ENCODE data around the gene ROMO1. TPM values are rescaled to one million over a fixed set of nuclear protein-coding genes. Genes with fewer than 3 reads are reported as not detected.
A peak's percentile ranks its signal among the peaks of the same experiment; 100 is the strongest.
"Not testable (repeated sequence)": the region's sequence is repeated elsewhere in the genome, so short reads cannot be mapped to it uniquely, and the experiment has no call there.

The ROMO1 gene
- polyA plus RNA-seq, 1 donor from 2014 or later, result 323 TPM

DNA sequence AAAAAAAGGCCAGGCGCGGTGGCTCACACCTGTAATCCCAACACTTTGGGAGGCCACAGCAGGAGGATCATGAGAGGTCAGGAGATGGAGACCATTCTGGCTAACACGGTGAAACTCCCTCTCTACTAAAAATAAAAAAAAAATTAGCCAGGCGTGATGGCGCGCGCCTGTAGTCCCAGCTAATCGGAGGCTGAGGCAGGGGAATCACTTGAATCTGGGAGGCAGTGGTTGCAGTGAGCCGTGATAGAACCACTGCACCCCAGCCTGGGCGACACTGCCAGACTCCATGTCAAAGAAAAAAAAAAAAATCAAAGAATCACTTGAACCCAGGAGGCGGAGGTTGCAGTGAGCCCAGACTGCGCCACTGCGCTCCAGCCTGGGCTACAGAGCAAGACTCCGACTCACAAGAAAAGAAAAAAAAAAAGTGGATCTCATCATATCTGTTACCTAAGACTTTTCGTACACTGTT is 38.7 kb downstream of the ROMO1 start:
- H3K36me3 Mint-ChIP-seq, result peaks cover 8% of the 10 kb centered on the region
- H3K4me1 Mint-ChIP-seq, result peaks cover 44 to 49% (median 44%) of the 10 kb centered on the region in 3 donors
- peaks cover 0 to 1% (median 0%) of the 10 kb centered on the region in 3 donors for H3K9me3 Mint-ChIP-seq
- H3K27me3 Mint-ChIP-seq, result no peaks in the 10 kb centered on the region
- H3K4me3 Mint-ChIP-seq, result peak overlapping the region; percentile 25 to 73 (median 66)
- H3K27ac Mint-ChIP-seq, result peak overlapping the region in 2 of 3 donors; percentile 74 to 81

DNA sequence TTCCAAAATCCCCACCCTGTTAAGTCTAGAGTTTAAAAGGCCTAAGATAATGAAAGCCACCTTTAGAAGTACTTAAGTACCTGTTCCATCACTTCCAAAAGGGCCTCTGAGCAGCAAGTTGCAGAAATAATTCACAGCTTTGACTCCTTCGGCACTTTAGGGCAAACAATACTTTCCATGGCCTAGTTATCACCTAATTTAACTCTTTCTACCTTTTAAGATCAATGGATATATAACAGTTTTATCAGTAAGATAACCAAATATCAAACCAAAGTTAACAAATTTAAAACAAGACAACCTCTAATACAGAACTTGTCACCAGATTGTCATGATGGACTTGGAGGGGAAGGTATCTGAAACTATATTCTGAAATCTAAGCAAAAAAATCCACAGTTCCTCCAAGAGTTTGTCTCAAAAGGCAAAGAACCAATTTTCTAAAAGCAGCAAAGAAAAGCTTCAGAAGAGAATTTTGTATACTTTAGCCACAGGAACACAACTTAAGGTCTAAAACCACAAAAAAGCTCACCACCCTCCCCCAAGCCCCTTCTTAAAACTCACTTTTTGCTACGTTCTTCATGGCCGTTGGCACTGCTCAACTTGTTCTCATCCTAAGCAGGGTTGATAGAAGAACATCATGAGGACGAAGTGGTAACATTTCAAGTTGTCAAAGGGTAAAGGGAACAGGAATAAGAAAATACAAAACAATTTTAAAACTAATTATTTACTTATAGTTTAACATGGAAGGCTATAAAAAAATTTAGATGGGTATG is 39.4 kb downstream of the ROMO1 start:
- Mint-ChIP-seq H3K9me3 (peaks cover 0 to 1% (median 0%) of the 10 kb centered on the region in 3 donors), H3K27me3 (no peaks in the 10 kb centered on the region), H3K4me3 (peak overlapping the region; percentile 25 to 73 (median 66)), H3K4me1 (peaks cover 46 to 55% (median 47%) of the 10 kb centered on the region in 3 donors), H3K36me3 (peaks cover 8% of the 10 kb centered on the region), H3K27ac (peak overlapping the region in 2 of 3 donors; percentile 74 to 81)

- peak overlapping the region; percentile 95 to 100 (median 98) for H3K4me3 Mint-ChIP-seq
- H3K9me3 Mint-ChIP-seq, result peaks cover 0 to 1% (median 0%) of the 10 kb centered on the region in 3 donors
- H3K27ac Mint-ChIP-seq, result peak overlapping the region; percentile 5 to 98 (median 92)
- peaks cover 8% of the 10 kb centered on the region for H3K36me3 Mint-ChIP-seq
- H3K4me1 Mint-ChIP-seq, result peaks cover 43 to 55% (median 46%) of the 10 kb centered on the region in 3 donors
- H3K27me3 Mint-ChIP-seq, result no peaks in the 10 kb centered on the region
Observed at GRCh38 chr20:35739294-35740163, 40.3 kb downstream of the ROMO1 start.

DNA sequence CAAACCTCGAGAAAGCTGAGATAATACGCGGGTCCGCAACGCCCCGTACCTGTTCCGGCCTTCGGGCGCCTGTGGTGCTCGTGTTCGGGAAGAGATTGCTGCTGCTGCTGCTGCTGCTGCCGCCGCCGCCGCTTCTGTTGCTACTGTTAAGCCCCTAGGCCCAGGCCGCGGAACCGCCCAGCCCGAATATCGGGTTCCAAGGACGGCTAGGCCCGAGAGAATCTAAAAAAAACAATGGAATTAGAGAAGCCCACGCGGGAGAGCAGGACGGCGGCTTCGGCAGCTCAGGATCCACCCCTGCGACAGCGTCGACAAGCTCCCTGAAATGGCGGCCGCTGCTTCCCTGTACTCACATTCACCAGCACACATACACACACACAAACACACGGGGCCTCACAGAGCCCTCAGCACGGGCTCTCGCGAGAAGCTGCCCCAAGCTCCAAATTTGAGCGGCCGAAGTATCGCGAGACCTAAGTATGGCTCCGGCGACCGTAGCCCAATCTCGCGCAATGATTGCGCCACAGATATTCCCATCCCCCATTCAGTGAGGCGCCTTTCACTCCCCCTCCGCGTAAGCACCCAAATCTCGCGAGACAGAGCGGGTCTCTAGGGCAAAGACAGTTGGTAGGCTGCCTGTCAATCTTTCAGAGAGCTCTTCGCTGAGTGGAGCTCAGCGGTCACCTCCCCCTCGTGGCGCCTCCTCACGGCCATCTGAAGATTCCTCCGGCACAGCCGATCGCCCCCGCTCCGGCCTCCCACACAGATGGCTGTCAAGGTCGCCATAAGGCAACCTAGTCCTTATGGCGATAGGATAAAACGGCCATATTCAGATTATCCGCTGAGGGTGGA is 42.9 kb downstream of the ROMO1 start, which contains the start of gene RBM39:
TSS of gene RBM39 (minus strand) at position 369 of the 849 bp plus-strand sequence. CDS start 1,386 bp downstream, outside the sequence.
- Mint-ChIP-seq H3K27me3 (no peaks in the 10 kb centered on the region), H3K27ac (peak within 1 kb of the TSS; percentile 98 to 100 (median 100)), H3K4me1 (peaks cover 30 to 41% (median 34%) of the 10 kb centered on the region in 3 donors), H3K4me3 (peak within 1 kb of the TSS; percentile 95 to 100 (median 98)), H3K9me3 (peaks cover 0 to 1% (median 0%) of the 10 kb centered on the region in 3 donors), H3K36me3 (peaks cover 8% of the 10 kb centered on the region)

- H3K27ac Mint-ChIP-seq, result peak overlapping the region; percentile 98 to 100 (median 100)
- H3K4me1 Mint-ChIP-seq, result peaks cover 30 to 41% (median 34%) of the 10 kb centered on the region in 3 donors
- H3K9me3 Mint-ChIP-seq, result peaks cover 0 to 1% (median 0%) of the 10 kb centered on the region in 3 donors
- peaks cover under 1% of the 10 kb centered on the region for H3K27me3 Mint-ChIP-seq
- peaks cover 8% of the 10 kb centered on the region for H3K36me3 Mint-ChIP-seq
- H3K4me3 Mint-ChIP-seq, result peak overlapping the region; percentile 95 to 100 (median 98)
Observed at GRCh38 chr20:35742741-35743523, 43.7 kb downstream of the ROMO1 start.

DNA sequence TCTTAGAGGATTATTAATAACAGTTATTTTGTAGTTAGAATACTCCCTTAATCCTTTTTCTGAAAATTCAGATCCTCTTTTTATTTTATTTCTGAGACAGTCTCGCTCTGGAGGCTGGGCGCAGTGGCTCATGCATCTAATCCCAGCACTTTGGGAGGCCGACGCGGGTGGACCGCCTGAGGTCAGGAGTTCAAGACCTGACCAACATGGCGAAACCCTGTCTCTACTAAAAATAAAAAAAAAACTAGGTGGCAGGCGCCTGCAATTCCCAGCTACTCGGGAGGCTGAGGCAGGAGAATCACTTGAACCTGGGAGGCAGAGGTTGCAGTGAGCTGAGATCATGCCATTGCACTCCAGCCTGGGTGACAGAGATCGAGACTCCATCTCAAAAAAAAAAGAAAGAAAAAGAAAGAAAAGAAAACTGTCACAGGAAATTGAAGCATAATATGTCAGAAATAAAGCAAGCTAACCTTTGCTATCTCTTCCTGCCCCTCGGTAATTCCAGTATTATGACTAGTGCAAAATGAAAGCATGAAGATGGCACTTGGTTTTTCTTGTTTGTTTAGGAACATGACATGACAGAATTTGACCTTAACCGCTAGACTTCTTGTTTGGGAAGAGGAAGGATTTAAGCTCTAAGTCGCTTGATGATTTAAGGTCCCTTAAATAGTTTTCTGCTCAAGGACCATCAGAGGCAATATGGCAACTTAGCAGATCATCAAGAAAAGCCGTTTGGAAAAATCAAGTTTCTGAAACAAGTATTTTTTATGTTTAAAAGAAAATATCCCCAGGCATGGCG is 44.7 kb downstream of the ROMO1 start:
- Mint-ChIP-seq H3K4me3 (peak overlapping the region; percentile 95 to 100 (median 98)), H3K27me3 (peaks cover 2% of the 10 kb centered on the region), H3K27ac (peak overlapping the region; percentile 98 to 100 (median 100)), H3K4me1 (peaks cover 23 to 37% (median 26%) of the 10 kb centered on the region in 3 donors), H3K36me3 (peaks cover 8% of the 10 kb centered on the region), H3K9me3 (peaks cover 0 to 1% (median 0%) of the 10 kb centered on the region in 3 donors)

- H3K27me3 Mint-ChIP-seq, H3K36me3 Mint-ChIP-seq, H3K9me3 Mint-ChIP-seq: not testable (repeated sequence)
- peaks cover 20 to 34% (median 23%) of the 10 kb centered on the region in 3 donors for H3K4me1 Mint-ChIP-seq
- peak overlapping the region; percentile 98 to 100 (median 100) for H3K27ac Mint-ChIP-seq
- peak overlapping the region in 3 of 4 donors; percentile 95 to 99 (median 97) for H3K4me3 Mint-ChIP-seq
Observed at GRCh38 chr20:35744492-35744841, 45.3 kb downstream of the ROMO1 start.

Other genes with a start within 250 kb of the ROMO1 start
- 23.1 TPM for gene CEP250, start 243.8 kb upstream of the ROMO1 start, polyA plus RNA-seq
- not detected for gene C20orf173, start 169.8 kb upstream of the ROMO1 start, polyA plus RNA-seq
- 119 TPM for gene ERGIC3, start 157.3 kb upstream of the ROMO1 start, polyA plus RNA-seq
- gene SPAG4, start 83.6 kb upstream of the ROMO1 start, polyA plus RNA-seq, result 1.9 TPM
- gene CPNE1, start 34.5 kb upstream of the ROMO1 start, polyA plus RNA-seq, result 306 TPM
- gene RBM12, start 34.5 kb upstream of the ROMO1 start, polyA plus RNA-seq, result 36.9 TPM
- 18.1 TPM for gene NFS1, start 53 bp upstream of the ROMO1 start, polyA plus RNA-seq
- gene RBM39, start 42.9 kb downstream of the ROMO1 start, polyA plus RNA-seq, result 191 TPM
- gene PHF20, start 72.6 kb downstream of the ROMO1 start, polyA plus RNA-seq, result 107 TPM

Data from IgD-negative memory B cell (primary cell).